BJ (cell line): ENCODE results near the gene IFNG. TPM values are rescaled to one million over a fixed set of nuclear protein-coding genes. Genes with fewer than 3 reads are reported as not detected.
"Not testable (repeated sequence)": the region's sequence is repeated elsewhere in the genome, so short reads cannot be mapped to it uniquely, and the experiment has no call there.

Source experiments
- CTCF ChIA-PET: fragments of 350-600 bp; formaldehyde crosslinking; extraction: SDS; loops from one replicate; lab custom pipeline; 2021; ENCODE audit warnings: antibody characterized with exemption, inconsistent platforms; lab: Yijun Ruan, JAX
- POLR2A ChIA-PET: fragments of 300-600 bp; sonication (Branson Sonifier 250); formaldehyde crosslinking; extraction: SDS; loops from one replicate; lab custom pipeline; 2021; ENCODE audit warnings: antibody characterized with exemption; lab: Charles Lee
- DNase-seq: peaks from one replicate; pipeline ENCODE4 v3.0.0-alpha.2; 2011; ENCODE audit warnings: low read depth
- H3K27me3 ChIP-seq: 2 replicates; pipeline ENCODE4 v1.6.0; 2011; ENCODE audit warnings: low read length; ENCODE audit not compliant: control insufficient read depth, insufficient read depth
- H3K36me3 ChIP-seq: 2 replicates; pipeline ENCODE4 v1.5.1; 2011; ENCODE audit warnings: low read length; ENCODE audit not compliant: control insufficient read depth, insufficient read depth
- H3K4me3 ChIP-seq: 2 replicates; pipeline ENCODE4 v1.5.1; 2011; ENCODE audit warnings: low read depth, mild to moderate bottlenecking, control low read depth, low read length
- polyA minus RNA-seq: library from RNA; depleted of rRNA, polyadenylated mRNA; stranded (reverse); fragments of >200 nt; gene quantifications from 2 replicates; pipeline ENCODE4 v1.2.3, GENCODE V29; 2011; rRNA and poly(A)+ RNA removed
- polyA plus RNA-seq: library from polyadenylated mRNA; depleted of rRNA; stranded (reverse); fragments of >200 nt; gene quantifications from 2 replicates; pipeline ENCODE4 v1.2.3, GENCODE V29; 2011; rRNA removed
- TF ChIP-seq, protein P1 (sequence below): IDR thresholded peaks from 2 replicates; pipeline ENCODE4 v1.5.1; 2011; ENCODE audit warnings: low read depth, mild to moderate bottlenecking, control low read depth, inconsistent platforms, low read length, moderate library complexity; ENCODE audit not compliant: insufficient read depth

The IFNG gene
- not detected in 2 replicates for polyA plus RNA-seq
- polyA minus RNA-seq: not detected in 2 replicates

DNA sequence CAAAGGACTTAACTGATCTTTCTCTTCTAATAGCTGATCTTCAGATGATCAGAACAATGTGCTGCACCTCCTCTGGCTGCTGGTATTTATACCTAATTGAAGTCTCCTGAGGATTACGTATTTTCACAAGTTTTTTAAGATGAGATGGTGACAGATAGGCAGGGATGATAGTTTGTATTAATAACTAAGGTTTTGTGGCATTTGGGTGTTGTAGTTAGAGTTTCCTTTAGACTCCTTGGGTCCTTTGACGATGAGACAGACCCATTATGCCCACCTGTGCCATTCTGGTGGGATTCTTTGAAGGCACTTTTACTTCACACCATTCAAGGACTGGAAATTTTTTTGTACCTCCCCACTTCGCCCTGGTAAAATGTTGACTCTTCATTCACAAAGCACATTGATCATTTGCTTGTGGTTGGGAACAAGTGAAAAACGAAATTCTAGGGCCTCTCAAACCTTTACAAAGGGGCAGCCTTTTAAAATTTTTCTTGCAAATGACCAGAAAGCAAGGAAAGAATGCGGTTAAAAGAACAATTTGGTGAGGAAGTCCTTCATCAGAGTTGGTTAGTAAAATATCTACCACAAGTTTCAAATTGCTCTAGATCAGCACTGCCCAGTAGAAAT lies at the start of gene IFNG:
IFNG (minus strand) TSS at position 60 of the 624 bp plus-strand sequence. CDS start 125 bp downstream, outside the sequence.
- no peak for DNase-seq
- ChIA-PET CTCF (interaction anchor here (2.1 to 2.4 kb wide), 2 partner anchors 13 to 17 kb away, joined by 7 to 9 read pairs; no protein-coding TSS in a partner anchor), POLR2A (no interaction called here)
- Histone ChIP-seq H3K4me3 (no peak within 1 kb of the TSS), H3K27me3 (no peaks in the 10 kb centered on the region), H3K36me3 (no peaks in the 10 kb centered on the region)
- TF ChIP-seq, protein P1, sequence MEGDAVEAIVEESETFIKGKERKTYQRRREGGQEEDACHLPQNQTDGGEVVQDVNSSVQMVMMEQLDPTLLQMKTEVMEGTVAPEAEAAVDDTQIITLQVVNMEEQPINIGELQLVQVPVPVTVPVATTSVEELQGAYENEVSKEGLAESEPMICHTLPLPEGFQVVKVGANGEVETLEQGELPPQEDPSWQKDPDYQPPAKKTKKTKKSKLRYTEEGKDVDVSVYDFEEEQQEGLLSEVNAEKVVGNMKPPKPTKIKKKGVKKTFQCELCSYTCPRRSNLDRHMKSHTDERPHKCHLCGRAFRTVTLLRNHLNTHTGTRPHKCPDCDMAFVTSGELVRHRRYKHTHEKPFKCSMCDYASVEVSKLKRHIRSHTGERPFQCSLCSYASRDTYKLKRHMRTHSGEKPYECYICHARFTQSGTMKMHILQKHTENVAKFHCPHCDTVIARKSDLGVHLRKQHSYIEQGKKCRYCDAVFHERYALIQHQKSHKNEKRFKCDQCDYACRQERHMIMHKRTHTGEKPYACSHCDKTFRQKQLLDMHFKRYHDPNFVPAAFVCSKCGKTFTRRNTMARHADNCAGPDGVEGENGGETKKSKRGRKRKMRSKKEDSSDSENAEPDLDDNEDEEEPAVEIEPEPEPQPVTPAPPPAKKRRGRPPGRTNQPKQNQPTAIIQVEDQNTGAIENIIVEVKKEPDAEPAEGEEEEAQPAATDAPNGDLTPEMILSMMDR: no peak

DNA sequence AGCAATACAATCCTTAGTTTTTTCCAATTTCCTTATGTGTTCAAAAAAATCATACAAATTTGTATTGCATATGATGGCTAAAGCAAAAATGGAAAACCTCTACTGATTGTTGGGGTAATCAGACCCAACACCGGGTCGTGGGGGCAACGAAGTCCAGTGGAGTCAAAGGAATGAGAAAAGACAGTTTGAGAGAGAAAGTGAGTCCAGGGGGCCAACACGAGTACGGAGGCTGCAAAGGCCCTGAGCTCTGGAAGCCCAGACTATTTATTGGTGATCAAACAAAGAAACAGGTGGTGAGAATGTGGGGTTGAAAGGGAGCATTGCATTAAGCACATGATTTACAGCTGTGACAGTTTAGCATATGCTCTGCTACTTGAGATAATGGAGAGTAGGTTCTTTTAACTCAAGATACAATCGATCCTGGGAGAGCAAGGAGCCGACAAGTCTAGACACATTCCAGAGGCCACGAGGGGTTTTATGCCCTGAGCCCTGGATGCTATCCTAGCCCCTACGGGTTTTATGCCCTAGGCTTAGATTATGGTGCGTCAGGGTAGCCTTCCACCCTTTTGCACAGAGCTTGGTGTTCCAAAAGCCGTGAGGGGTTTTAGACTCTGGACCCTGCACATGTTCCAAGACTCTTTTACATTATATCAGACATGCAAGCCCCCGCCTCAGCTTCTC lies 49.6 kb upstream of the IFNG start:
- DNase-seq, H3K36me3 ChIP-seq, H3K4me3 ChIP-seq, POLR2A ChIA-PET: not testable (repeated sequence)
- CTCF ChIA-PET: interaction anchor here (0.6 kb wide), 1 partner anchor 1130 kb away, joined by 3 read pairs; no protein-coding TSS in a partner anchor
- H3K27me3 ChIP-seq: peaks cover 10% of the 10 kb centered on the region

DNA sequence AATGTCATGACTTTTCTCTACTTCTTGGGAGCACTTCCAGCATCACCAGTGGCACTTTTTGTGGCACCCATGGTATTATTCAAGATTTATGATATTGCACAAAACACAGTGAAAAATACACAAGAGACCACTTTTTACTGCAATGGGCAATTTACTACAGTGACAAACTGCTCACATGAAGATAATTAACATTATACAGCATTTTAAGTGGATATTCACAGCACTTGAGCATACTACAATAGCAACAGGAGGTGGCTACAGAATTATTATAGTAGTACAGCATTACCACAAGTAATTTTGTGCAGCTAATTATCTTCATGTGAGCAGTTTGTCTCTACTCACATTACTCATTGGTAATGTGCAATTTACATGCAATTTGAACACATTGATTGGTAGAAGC lies 47.7 kb upstream of the IFNG start:
- CTCF ChIA-PET: no interaction called here
- POLR2A ChIA-PET: no interaction called here
- peaks cover 13% of the 10 kb centered on the region for H3K27me3 ChIP-seq
- TF ChIP-seq, protein P1: no peak
- no peak for DNase-seq
- H3K36me3 ChIP-seq: no peaks in the 10 kb centered on the region
- no peak overlapping the region for H3K4me3 ChIP-seq

DNA sequence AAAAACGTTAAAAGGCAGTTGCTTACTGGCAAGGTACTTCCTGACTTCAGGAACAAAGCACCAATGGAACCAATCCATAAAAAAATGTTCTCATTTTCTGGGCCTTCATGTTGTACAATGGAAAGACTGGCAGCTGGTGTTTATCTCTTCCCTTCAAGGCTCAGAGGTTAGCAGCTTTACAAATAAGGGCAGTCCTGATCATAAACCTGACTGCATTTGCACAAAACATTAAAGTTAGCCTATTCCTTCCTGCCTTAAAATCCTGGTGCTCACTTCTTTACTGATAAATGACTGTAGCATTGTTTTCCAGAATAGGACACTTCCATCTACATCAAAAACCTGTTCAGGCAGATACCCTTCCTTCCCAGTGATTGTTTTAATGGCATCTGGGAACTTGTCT lies 46.9 kb upstream of the IFNG start:
- TF ChIP-seq, protein P1: no peak
- DNase-seq: no peak
- Histone ChIP-seq H3K27me3 (peaks cover 13% of the 10 kb centered on the region), H3K4me3 (no peak overlapping the region), H3K36me3 (no peaks in the 10 kb centered on the region)
- CTCF ChIA-PET: interaction anchor here (1.3 kb wide), 1 partner anchor 16 kb away, joined by 6 read pairs; no protein-coding TSS in a partner anchor
- POLR2A ChIA-PET: no interaction called here

DNA sequence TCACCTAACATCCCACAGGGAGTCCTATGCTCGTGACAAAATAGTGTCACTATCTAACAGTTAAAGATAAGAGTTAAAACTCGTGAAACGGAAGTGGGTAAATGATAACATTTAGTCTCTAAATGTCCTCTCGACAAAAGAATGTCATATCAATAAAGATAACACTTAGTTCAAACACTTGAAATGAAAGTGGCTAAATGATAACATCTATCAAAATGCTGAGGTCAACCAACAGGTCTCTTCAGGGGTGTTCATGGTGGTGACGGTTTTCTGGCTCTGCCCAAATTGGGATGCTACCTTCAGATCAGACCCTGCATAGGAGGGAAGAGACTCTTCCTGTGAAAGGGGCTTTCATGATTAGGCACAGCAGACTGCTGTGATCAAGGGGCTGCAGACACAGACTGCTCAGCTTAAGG lies 43.9 kb upstream of the IFNG start:
- Histone ChIP-seq H3K4me3 (no peak overlapping the region), H3K27me3 (peaks cover 14% of the 10 kb centered on the region), H3K36me3 (no peaks in the 10 kb centered on the region)
- TF ChIP-seq, protein P1: no peak
- DNase-seq: no peak
- POLR2A ChIA-PET: no interaction called here
- CTCF ChIA-PET: no interaction called here
